HG03097 (cell line): ENCODE measurements around the gene SMYD3.
"Not testable (repeated sequence)": the region's sequence is repeated elsewhere in the genome, so short reads cannot be mapped to it uniquely, and the experiment has no call there.

ENCODE experiments used
- ATAC-seq: cut with Tn5 transposase; IDR thresholded peaks from one replicate; pipeline ENCODE4 v1.9.1; 2021; ENCODE audit not compliant: unreplicated experiment, low FRiP score

Gene SMYD3

DNA sequence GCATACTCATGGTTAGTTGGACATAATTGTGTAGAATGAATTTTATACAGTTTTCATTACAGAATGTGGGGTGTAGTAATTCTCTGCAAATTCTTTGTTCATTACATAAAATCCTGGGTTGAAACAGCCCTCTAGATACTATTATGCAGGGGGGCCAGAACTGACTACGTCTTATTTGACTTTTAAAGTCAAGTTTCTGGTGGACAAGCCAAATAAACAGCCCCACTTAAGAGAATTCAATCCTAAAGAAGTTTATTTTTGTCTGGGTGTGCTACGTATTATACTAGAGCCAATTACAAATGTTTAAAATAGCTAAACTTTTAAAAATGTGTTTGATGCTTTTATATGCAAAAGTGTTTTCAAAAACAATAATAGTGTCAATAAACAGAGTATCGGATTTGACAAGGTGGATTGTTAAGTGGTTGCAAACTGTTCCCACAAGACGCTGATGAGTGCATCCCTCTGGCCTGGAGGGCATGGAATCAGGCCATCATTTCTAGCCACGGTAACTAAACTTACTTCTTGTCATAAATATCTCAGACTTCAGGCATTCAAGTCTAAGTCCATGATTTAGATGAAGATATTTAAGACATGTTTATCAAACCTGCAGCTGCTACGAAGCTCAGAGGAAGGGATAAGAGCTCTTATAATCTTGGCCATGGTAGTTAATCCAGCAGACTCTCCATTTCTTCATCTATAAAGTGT, 706.0 kb downstream of the SMYD3 start:
- ATAC-seq, result no peak

- ATAC-seq, result no peak
Measured at GRCh38 chr1:245798349-245798711, 708.7 kb downstream of the SMYD3 start.

DNA sequence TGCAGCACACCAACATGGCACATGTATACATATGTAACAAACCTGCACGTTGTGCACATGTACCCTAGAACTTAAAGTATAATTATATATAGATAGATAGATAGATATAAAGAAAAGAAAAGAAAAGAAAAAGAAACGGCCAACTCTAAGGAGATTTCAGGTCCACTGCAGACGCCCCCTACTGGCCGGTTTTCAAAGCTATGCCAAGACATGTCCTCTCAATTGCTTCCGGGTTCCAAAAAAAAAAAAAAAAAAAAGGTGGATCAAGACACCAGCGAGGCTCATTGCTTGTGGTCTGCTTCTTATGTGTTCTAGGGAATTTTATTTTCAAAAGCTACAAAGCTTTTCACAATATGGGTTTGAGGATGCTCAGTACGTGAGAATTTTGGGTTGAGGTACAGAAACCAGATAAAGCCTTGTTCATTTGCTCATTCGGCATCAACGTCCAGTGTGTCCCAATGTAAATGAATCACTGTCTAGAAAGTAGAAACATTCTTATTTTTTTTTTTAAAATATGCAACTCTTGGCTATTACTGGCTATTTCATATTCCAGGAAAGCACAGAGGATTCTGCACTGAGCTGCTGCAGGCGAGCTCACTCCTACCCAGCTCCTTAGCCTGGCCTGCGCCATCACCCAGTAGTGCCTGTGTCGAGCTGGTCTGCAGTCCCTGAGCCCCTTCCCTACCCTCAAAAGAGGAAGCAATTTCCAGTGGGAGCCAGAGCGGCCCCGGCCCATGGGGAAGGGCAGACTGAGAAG, 709.3 kb downstream of the SMYD3 start:
- no peak for ATAC-seq

GRCh38 chr1:245791410-245792312, 715.4 kb downstream of the SMYD3 start:
- no peak for ATAC-seq

GRCh38 chr1:245790441-245790840, 716.6 kb downstream of the SMYD3 start:
- ATAC-seq, result no peak

DNA sequence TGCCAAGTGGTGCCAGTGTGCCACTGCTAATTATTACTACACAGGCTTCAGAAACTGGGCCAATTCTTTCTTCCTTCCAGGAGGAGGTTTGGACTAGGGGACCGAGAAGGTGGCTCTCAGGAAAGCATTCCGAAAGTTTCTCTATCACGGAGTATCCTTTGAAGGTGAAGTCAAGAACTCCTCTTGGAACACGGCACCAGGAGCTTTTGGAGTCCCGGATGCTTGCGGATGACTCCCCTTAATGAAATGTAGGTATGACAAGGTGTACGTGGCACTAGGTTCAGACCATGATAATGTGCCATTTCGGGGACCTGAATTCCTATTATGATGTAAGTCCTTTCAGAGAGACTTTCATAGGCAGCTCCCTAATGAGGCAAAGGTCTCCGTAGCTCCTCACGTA, 718.2 kb downstream of the SMYD3 start:
- ATAC-seq, result no peak

- ATAC-seq, result no peak
Measured at GRCh38 chr1:245788269-245788668, 718.8 kb downstream of the SMYD3 start.

- ATAC-seq, result no peak
Measured at GRCh38 chr1:245786948-245787347, 720.1 kb downstream of the SMYD3 start.

- no peak for ATAC-seq
Measured at GRCh38 chr1:245779797-245780755, 727.0 kb downstream of the SMYD3 start.

DNA sequence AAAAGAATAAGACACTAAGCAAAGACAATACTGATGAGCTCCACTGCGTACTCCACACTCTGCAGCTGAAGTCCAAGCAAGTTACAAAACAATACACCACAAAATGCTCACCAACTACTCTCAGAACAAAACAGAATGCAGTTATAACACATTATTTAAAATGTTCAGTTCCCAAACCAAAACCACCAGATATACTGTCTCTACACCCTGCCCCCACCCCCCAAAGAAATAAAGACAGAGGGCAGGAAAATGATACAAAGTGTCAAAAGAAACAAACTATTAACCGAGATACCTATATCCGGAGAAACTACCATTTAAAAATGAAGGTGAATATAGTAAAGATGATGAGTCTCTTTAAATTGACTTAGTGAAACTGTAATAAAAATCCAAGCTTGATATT, 729.3 kb downstream of the SMYD3 start:
- ATAC-seq, result no peak

DNA sequence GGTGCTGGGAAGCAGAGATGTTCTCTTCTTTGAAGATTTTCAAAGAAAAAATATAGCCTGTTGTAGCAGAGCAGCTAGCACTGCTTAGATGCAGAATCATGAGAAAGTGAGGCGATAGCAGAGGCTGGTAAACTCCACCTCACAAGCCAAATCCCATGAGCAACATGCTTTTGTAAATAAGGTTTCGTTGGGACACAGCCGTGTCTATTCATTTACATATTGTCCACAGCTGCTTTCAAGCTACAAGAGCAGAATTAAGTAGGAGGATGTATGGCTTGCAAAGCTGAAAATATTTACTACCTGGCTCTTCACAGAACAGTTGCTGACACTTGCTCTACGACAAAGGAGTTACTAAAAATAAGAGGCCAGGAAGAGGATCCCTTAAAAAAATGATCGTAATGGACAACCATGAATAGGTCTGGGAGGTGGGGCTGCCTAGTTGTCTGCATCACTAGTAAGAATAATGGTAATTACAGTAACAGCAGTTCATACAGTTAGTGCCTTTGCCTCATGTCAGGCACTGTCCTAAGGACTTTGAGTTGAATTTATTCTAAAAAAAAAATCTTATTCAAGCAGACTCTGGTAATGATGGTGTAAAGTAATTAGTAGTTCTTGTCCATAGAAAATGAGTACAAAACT, 730.3 kb downstream of the SMYD3 start:
- ATAC-seq, result no peak

- no peak for ATAC-seq
Measured at GRCh38 chr1:245776139-245776538, 730.9 kb downstream of the SMYD3 start.

GRCh38 chr1:245774931-245775330, 732.1 kb downstream of the SMYD3 start:
- ATAC-seq, result not testable (repeated sequence)

- ATAC-seq, result no peak
Measured at GRCh38 chr1:245774196-245774595, 732.9 kb downstream of the SMYD3 start.

DNA sequence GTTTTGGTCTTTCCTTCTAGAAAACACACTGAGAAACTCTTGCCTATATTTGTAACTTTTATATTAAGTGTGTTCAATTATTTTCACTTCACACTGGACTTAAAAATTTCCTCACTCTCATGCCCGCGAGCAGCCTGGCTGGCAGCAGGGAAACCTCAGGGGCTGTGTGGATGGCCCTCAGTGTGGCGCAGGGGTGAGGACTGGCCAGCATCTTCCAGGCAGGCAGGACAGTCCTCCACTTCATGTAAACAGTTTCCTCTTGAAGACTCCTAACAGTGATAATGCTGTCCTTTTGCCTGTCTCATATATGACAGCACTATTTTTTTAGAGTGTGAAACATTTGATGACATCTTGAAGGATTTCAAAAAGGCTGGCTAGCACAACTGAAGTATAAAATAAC, 733.7 kb downstream of the SMYD3 start:
- no peak for ATAC-seq

- ATAC-seq, result no peak
Measured at GRCh38 chr1:245772739-245773138, 734.3 kb downstream of the SMYD3 start.

- no peak for ATAC-seq
Measured at GRCh38 chr1:245772325-245772724, 734.8 kb downstream of the SMYD3 start.

- no peak for ATAC-seq
Measured at GRCh38 chr1:245771511-245772281, 735.4 kb downstream of the SMYD3 start.

DNA sequence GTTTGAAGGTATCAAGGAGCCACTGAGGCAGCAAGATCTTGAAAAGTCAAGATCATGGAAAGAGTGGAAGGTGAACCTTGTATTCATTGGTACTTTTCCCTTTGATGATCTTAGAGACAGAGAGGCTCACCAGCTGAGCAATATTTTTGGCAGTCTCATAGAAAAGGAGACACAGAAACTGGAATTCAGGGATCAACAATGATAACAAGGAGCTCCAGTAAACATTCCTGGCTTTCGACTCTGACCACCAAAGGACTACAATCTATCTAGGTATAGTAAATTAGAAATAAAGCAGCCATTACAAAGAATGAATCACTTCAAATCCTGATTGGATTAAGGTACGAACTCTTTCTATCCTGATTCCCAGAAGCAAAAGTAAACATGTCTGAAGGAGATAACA, 736.9 kb downstream of the SMYD3 start:
- no peak for ATAC-seq
